Stimulated activated CD8-positive, alpha-beta memory T cell treated with anti-CD3 and anti-CD28 coated beads, Interleukin-12 subunit alpha, Interleukin-12 subunit beta, amount 100 ng/mL, for 4 hours (primary cell): ENCODE measurements around the gene SOS2.

Experiments
- DNase-seq: peaks from one replicate; pipeline ENCODE4 v3.0.0-alpha.2; 2020; ENCODE audit warnings: low read depth

The SOS2 gene

GRCh38 chr14:50231475-50232275, at the start of gene SOS2:
SOS2 (minus strand) TSS chr14:50231578; CDS start chr14:50231283, 295 bp downstream.
- DNase-seq: peak; percentile 73

- no peak for DNase-seq
Observed at GRCh38 chr14:50272498-50272897, 41.1 kb upstream of the SOS2 start.

GRCh38 chr14:50270932-50271331, 39.6 kb upstream of the SOS2 start:
- DNase-seq: no peak

- no peak for DNase-seq
Observed at GRCh38 chr14:50265029-50265428, 33.7 kb upstream of the SOS2 start.

GRCh38 chr14:50263321-50263720, 31.9 kb upstream of the SOS2 start:
- no peak for DNase-seq

- no peak for DNase-seq
Observed at GRCh38 chr14:50262865-50263264, 31.5 kb upstream of the SOS2 start.

- DNase-seq: no peak
Observed at GRCh38 chr14:50260511-50260910, 29.1 kb upstream of the SOS2 start.

GRCh38 chr14:50260072-50260471, 28.7 kb upstream of the SOS2 start:
- DNase-seq: no peak

GRCh38 chr14:50257732-50258131, 26.4 kb upstream of the SOS2 start:
- DNase-seq: no peak

- no peak for DNase-seq
Observed at GRCh38 chr14:50254248-50254647, 22.9 kb upstream of the SOS2 start.

GRCh38 chr14:50249136-50249775, 17.9 kb upstream of the SOS2 start:
- DNase-seq: no peak

- DNase-seq: no peak
Observed at GRCh38 chr14:50247245-50247644, 15.9 kb upstream of the SOS2 start.

GRCh38 chr14:50242566-50243310, 11.4 kb upstream of the SOS2 start:
- DNase-seq: no peak

- DNase-seq: no peak
Observed at GRCh38 chr14:50242096-50242495, 10.7 kb upstream of the SOS2 start.

- no peak for DNase-seq
Observed at GRCh38 chr14:50237427-50237826, 6.0 kb upstream of the SOS2 start.

GRCh38 chr14:50233951-50234250, 2.5 kb upstream of the SOS2 start:
- no peak for DNase-seq

- DNase-seq: no peak
Observed at GRCh38 chr14:50233166-50233950, 2.0 kb upstream of the SOS2 start.

- DNase-seq: no peak
Observed at GRCh38 chr14:50232276-50232642, 881 bp upstream of the SOS2 start.

GRCh38 chr14:50230701-50231474, 490 bp downstream of the SOS2 start:
- DNase-seq: peak; percentile 22

- no peak for DNase-seq
Observed at GRCh38 chr14:50230401-50230700, 1.0 kb downstream of the SOS2 start.

GRCh38 chr14:50229681-50230080, 1.7 kb downstream of the SOS2 start:
- no peak for DNase-seq

- DNase-seq: no peak
Observed at GRCh38 chr14:50228313-50228712, 3.1 kb downstream of the SOS2 start.
